Stimulated activated CD4-positive, alpha-beta T cell treated with anti-CD3 and anti-CD28 coated beads, TNF-alpha, amount 100 ng/mL, for 48 hours (primary cell): ENCODE results near the gene CERS2.
A peak's percentile ranks its signal among the peaks of the same experiment; 100 is the strongest.

ENCODE experiments used
- DNase-seq, 3 donors: peaks; one replicate each; pipeline ENCODE4 v3.0.0-alpha.2; 2020; ENCODE audit warnings: low read depth in 3 of 3

Gene CERS2

GRCh38 chr1:150997949-150998348 is 23.3 kb upstream of the CERS2 start:
- no peak for DNase-seq

- no peak for DNase-seq
Observed at GRCh38 chr1:150997126-150997872, 22.7 kb upstream of the CERS2 start.

DNA sequence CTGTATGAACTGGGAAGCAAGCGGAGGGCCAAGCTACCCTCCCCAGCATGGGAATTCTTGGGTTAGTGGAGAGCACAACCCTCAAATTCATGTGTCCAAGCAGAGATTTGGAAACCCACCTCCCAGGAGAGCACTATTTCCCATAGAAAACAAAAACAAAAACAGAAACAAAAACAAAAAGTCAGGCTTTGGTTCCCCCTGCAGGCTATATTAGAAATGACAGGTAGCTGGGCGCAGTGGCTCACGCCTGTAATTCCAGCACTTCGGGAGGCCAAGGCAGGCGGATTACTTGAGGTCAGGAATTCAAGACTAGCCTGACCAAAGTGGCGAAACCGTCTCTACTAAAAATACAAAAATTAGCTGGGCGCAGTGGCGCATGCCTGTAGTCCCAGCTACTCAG is 21.3 kb upstream of the CERS2 start:
- no peak for DNase-seq

DNA sequence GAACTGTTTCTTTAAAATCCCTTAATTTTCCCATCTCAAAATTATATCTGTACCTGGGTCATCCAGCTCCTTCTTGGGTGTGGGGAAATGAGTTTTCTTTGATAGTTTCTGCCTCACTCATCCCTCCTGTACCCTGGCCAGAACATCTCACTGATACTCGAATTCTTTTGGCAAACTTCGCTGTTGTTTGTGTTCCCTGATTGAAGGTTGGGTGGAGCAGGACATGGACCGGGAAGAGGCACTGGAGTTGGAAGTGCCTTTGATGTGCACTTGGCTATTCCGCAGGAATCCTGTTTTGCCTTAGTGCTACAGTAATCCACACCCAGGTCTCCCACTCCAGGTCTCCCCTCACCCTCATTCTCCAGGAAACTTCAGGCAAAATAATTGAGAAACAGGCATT is 20.8 kb upstream of the CERS2 start:
- no peak for DNase-seq

- DNase-seq, result no peak
Observed at GRCh38 chr1:150994248-150994647, 19.6 kb upstream of the CERS2 start.

- no peak for DNase-seq
Observed at GRCh38 chr1:150992626-150993025, 18.0 kb upstream of the CERS2 start.

- no peak for DNase-seq
Observed at GRCh38 chr1:150987924-150988323, 13.3 kb upstream of the CERS2 start.

DNA sequence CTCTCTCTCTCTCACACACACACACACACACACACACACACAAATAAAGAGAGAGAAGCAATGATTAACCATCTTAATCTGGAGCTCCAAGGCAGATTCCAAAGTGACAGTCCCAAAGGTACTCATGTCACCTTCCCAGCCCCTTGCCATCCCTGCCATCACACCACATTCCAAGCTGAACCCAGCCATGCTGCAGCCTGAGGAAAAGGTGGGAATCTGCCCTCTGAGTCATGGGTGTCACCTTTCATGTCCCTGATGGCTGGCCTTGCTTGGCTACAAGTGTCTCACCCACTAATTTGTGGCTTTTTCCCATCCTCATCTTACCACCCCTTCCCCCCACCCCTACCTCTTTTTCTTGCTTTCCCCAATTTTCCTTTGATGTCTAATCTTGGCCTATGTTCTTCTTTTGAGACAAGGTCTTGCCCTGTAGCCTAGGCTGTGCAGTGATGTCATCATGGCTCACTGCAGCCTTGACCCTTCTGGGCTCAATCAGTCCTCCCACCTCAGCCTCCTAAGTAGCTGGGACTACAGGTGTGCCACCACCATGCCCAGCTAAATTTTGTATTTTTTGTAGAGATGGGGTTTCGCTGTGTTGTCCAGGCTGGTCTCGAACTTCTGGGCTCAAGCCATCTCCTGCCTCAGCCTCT is 10.7 kb upstream of the CERS2 start:
- DNase-seq, result no peak

GRCh38 chr1:150981805-150982712 is 7.4 kb upstream of the CERS2 start, which contains the start of gene ANXA9:
Gene ANXA9 (plus strand): TSS chr1:150982292. CDS start chr1:150983106, 814 bp downstream.
- DNase-seq, result no peak

- DNase-seq, result no peak
Observed at GRCh38 chr1:150981177-150981804, 6.7 kb upstream of the CERS2 start.

- DNase-seq, result peak; percentile 78 to 86 (median 82)
Observed at GRCh38 chr1:150979092-150980056, 4.7 kb upstream of the CERS2 start.

- peak; percentile 55 to 69 (median 56) for DNase-seq
Observed at GRCh38 chr1:150976879-150977694, 2.5 kb upstream of the CERS2 start.

- no peak for DNase-seq
Observed at GRCh38 chr1:150976401-150976821, 1.8 kb upstream of the CERS2 start.

- peak in 1 of 3 donors; percentile 24 for DNase-seq
Observed at GRCh38 chr1:150973836-150974579, 627 bp downstream of the CERS2 start.

GRCh38 chr1:150973258-150973835 is 1.3 kb downstream of the CERS2 start:
- DNase-seq, result peak in 1 of 3 donors; percentile 22

DNA sequence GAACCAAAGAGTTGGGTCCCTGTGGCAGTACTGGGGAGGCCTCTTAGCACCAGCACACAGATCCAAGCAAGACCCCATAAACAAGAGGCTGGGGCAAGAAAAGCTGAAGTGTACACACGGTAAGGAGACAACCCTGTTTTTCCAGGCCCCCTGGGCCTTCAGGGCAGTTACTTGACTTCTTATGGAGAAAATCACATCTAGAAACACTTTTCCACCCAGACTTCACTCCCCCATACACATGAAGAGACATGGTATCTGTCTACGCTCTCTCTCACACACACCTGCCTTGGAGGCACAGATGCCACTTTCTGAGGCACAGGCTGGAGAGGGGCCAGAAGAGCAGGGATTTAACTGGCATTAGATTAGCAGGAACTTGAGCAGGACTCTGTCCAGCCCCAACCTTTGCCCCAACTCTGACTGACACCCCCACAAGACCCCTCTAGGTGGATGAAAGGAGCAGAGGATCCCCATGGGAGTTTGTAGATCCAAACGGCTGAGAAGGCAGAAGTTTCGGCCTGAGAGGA is 2.2 kb downstream of the CERS2 start:
- no peak for DNase-seq

GRCh38 chr1:150971583-150972416 is 2.8 kb downstream of the CERS2 start:
- DNase-seq, result no peak
